ENCODE data around the gene KANTR.

DNA sequence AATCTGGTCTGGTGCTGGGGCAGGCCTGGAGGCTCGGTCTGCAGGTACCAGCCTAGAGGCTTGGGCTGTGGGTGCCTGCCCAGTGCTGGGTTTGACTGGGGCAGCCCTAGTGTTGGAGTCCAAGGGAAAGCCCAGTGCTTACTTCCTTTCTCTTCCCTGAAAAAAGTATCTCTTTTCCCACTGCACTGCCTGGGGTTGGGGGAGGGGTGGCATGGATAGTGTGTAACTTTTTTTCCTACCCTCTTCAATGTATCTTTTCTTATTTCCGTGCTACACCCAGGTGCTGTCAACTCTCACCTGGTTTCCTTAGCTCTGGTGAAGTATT lies 21.6 kb downstream of the KANTR start:
- TF ChIP-seq, protein P1, sequence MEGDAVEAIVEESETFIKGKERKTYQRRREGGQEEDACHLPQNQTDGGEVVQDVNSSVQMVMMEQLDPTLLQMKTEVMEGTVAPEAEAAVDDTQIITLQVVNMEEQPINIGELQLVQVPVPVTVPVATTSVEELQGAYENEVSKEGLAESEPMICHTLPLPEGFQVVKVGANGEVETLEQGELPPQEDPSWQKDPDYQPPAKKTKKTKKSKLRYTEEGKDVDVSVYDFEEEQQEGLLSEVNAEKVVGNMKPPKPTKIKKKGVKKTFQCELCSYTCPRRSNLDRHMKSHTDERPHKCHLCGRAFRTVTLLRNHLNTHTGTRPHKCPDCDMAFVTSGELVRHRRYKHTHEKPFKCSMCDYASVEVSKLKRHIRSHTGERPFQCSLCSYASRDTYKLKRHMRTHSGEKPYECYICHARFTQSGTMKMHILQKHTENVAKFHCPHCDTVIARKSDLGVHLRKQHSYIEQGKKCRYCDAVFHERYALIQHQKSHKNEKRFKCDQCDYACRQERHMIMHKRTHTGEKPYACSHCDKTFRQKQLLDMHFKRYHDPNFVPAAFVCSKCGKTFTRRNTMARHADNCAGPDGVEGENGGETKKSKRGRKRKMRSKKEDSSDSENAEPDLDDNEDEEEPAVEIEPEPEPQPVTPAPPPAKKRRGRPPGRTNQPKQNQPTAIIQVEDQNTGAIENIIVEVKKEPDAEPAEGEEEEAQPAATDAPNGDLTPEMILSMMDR (conservative IDR thresholded peaks at IDR 0.05; ENCODE audit: low read length), result no peak
- no peak for TF ChIP-seq EZH2phosphoT487 (IDR thresholded peaks at IDR 0.05; ENCODE audit: borderline replicate concordance, low read depth, low read length)
